GM23338 (cell line): Measurements from ENCODE around the gene SARNP. TPM values are rescaled to one million over a fixed set of nuclear protein-coding genes. Genes with fewer than 3 reads are reported as not detected.
A peak's percentile ranks its signal among the peaks of the same experiment; 100 is the strongest.

Experiments used
- ATAC-seq: fragments of 200-7000 bp; cut with Tn5 transposase; 3 replicates; pipeline ENCODE4 v1.9.1; 2020
- DNase-seq: peaks from one replicate; pipeline ENCODE4 v3.0.0-alpha.2; 2015; ENCODE audit warnings: low spot score
- H2AFZ ChIP-seq: fragments of 200-600 bp; sonication (generic); 2 replicates; pipeline ENCODE4 v1.8.0; 2016; ENCODE audit warnings: antibody characterized with exemption, mild to moderate bottlenecking, moderate library complexity
- H3F3A ChIP-seq: fragments of 200-600 bp; sonication (generic); replicated peaks from 2 replicates; pipeline ENCODE4 v1.8.0; 2017; ENCODE audit warnings: antibody characterized with exemption, mixed run types, low read depth
- H3K27ac ChIP-seq: fragments of 200-600 bp; sonication (generic); 2 replicates; pipeline ENCODE4 v1.6.1; 2016; ENCODE audit warnings: low read depth
- H3K27me3 ChIP-seq: fragments of 200-600 bp; sonication (generic); 2 replicates; pipeline ENCODE4 v1.8.0; 2016; ENCODE audit warnings: mild to moderate bottlenecking, mixed run types, moderate library complexity; ENCODE audit not compliant: insufficient read depth
- H3K36me3 ChIP-seq: fragments of 200-600 bp; sonication (generic); 2 replicates; pipeline ENCODE4 v1.8.0; 2016; ENCODE audit warnings: mild to moderate bottlenecking; ENCODE audit not compliant: insufficient read depth
- H3K4me1 ChIP-seq: fragments of 200-600 bp; sonication (generic); 2 replicates; pipeline ENCODE4 v1.8.0; 2016; ENCODE audit warnings: mild to moderate bottlenecking, moderate library complexity; ENCODE audit not compliant: insufficient read depth
- H3K4me2 ChIP-seq: fragments of 200-600 bp; sonication (generic); 2 replicates; pipeline ENCODE4 v1.7.1; 2017; ENCODE audit warnings: mixed run types
- H3K4me3 ChIP-seq: fragments of 200-600 bp; sonication (generic); 2 replicates; pipeline ENCODE4 v1.6.1; 2016; ENCODE audit warnings: mixed run types
- H3K79me2 ChIP-seq: fragments of 200-600 bp; sonication (generic); replicated peaks from 2 replicates; pipeline ENCODE4 v1.8.0; 2017; ENCODE audit warnings: mild to moderate bottlenecking; ENCODE audit not compliant: insufficient read depth
- H3K9me2 ChIP-seq: fragments of 200-600 bp; sonication (generic); 2 replicates; pipeline ENCODE4 v1.8.0; 2017; ENCODE audit not compliant: insufficient read depth
- H4K20me1 ChIP-seq: fragments of 200-600 bp; sonication (generic); replicated peaks from 2 replicates; pipeline ENCODE4 v1.8.0; 2017; ENCODE audit warnings: mild to moderate bottlenecking; ENCODE audit not compliant: insufficient read depth
- H3K27ac Mint-ChIP-seq: 2 replicates; pipeline ENCODE4 v1.8.0; 2020; ENCODE audit warnings: inconsistent platforms, mild to moderate bottlenecking, moderate library complexity, mixed read lengths
- H3K27me3 Mint-ChIP-seq: 3 replicates; pipeline ENCODE4 v1.8.0; 2022; ENCODE audit warnings: low read depth, mild to moderate bottlenecking, moderate library complexity, mixed read lengths, inconsistent platforms; ENCODE audit not compliant: insufficient read depth, poor library complexity
- H3K36me3 Mint-ChIP-seq: 3 replicates; pipeline ENCODE4 v1.8.0; 2021; ENCODE audit warnings: low read depth, mild to moderate bottlenecking, inconsistent platforms, moderate library complexity, mixed read lengths
- H3K4me1 Mint-ChIP-seq: 3 replicates; pipeline ENCODE4 v1.8.0; 2020; ENCODE audit warnings: mild to moderate bottlenecking, inconsistent platforms, mixed read lengths
- H3K4me3 Mint-ChIP-seq: 3 replicates; pipeline ENCODE4 v1.8.0; 2021; ENCODE audit warnings: moderate library complexity, mild to moderate bottlenecking, inconsistent platforms, mixed read lengths
- H3K9me3 Mint-ChIP-seq: 3 replicates; pipeline ENCODE4 v1.8.0; 2020; ENCODE audit warnings: moderate library complexity, mild to moderate bottlenecking, inconsistent platforms, mixed read lengths
- CREB1 ChIP-seq: fragments of 250-450 bp; sonication (Bioruptor Pico); IDR thresholded peaks from 2 replicates; pipeline ENCODE4 v1.5.0; 2020; ENCODE audit warnings: low read depth, mild to moderate bottlenecking, moderate library complexity
- CTCF ChIP-seq, 2 experiments: fragments of 200-600 bp in 1 of 2; sonication (generic) in 1 of 2; conservative IDR thresholded peaks; 2 replicates each; pipeline versions ENCODE4 v1.5.1 to v1.6.1; 2016 to 2017; ENCODE audit warnings: antibody characterized with exemption in 2 of 2, low read depth in 2 of 2, mild to moderate bottlenecking in 2 of 2, moderate library complexity in 1 of 2
- ETS1 ChIP-seq: IDR thresholded peaks from 2 replicates; pipeline ENCODE4 v1.6.1; 2016; ENCODE audit warnings: antibody characterized with exemption
- EZH2 ChIP-seq: fragments of 200-600 bp; sonication (generic); IDR thresholded peaks from one replicate; pipeline ENCODE4 v1.8.0; 2017; ENCODE audit warnings: antibody characterized with exemption, mild to moderate bottlenecking, low read depth; ENCODE audit not compliant: unreplicated experiment
- JUNB ChIP-seq: IDR thresholded peaks from one replicate; pipeline ENCODE4 v1.6.1; 2016; ENCODE audit warnings: antibody characterized with exemption; ENCODE audit not compliant: unreplicated experiment
- POLR2AphosphoS5 ChIP-seq: IDR thresholded peaks from 2 replicates; pipeline ENCODE4 v1.6.1; 2016; ENCODE audit warnings: antibody characterized with exemption, low read depth
- STAT1 ChIP-seq: IDR thresholded peaks from one replicate; pipeline ENCODE4 v1.6.1; 2016; ENCODE audit warnings: antibody characterized with exemption; ENCODE audit not compliant: unreplicated experiment
- ZNF114 ChIP-seq: fragments of 250-450 bp; sonication (Bioruptor Pico); IDR thresholded peaks from 2 replicates; pipeline ENCODE4 v1.5.0; 2020; ENCODE audit warnings: mild to moderate bottlenecking, moderate library complexity
- ZNF331 ChIP-seq: fragments of 250-450 bp; sonication (Bioruptor Pico); IDR thresholded peaks from 2 replicates; pipeline ENCODE4 v1.5.0; 2020; ENCODE audit warnings: low read depth, mild to moderate bottlenecking, moderate library complexity
- polyA plus RNA-seq: library from polyadenylated mRNA; unstranded; fragments of >200 nt; fragmentation: Nextera tagmentation; extraction: Ambion mirVana; gene quantifications from 2 replicates; pipeline ENCODE4 v1.2.1, GENCODE V29; 2016
- total RNA-seq: library from RNA; depleted of rRNA; stranded (reverse); fragments of >200 nt; shearing (Covaris generic); gene quantifications from 2 replicates; pipeline ENCODE4 v1.2.3, GENCODE V29; 2014
- TF ChIP-seq, protein P1 (sequence below): IDR thresholded peaks from one replicate; pipeline ENCODE4 v1.6.1; 2018; ENCODE audit warnings: antibody characterized with exemption; ENCODE audit not compliant: unreplicated experiment

Gene SARNP
- total and polyA plus RNA-seq, 2 experiments from 2014 or later, result 96.0 to 313 TPM

DNA sequence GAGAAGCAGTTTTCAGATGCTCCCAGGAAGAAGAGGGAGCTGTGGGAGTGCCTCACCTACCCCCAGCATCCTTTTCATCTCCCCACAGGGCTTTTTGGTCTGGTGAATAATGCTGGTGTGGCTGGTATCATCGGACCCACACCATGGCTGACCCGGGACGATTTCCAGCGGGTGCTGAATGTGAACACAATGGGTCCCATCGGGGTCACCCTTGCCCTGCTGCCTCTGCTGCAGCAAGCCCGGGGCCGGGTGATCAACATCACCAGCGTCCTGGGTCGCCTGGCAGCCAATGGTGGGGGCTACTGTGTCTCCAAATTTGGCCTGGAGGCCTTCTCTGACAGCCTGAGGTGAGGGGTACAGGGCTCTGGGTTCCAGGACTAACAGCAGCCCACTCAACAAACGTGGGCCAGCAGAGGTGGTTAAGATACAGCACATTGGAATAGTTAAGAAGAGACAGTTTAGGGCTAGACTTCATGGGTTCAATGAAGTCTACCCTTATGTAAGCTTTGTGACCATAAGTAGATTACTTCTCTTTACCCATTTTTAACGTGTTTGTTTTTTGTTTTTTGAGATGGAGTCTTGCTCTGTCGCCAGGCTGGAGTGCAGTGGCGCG, 95.8 kb downstream of the SARNP start:
- Histone ChIP-seq H4K20me1 (0 out of 2 replicates have a peak, but pooled peaks cover 6% of the 10 kb centered on the region), H3K36me3 (peaks cover 8% of the 10 kb centered on the region; the same call in 1 of the 2 replicates), H3K27ac (no peak overlapping the region), H3K79me2 (peaks cover 9% of the 10 kb centered on the region; the same call in 1 of the 2 replicates), H3F3A (peaks cover 8% of the 10 kb centered on the region; the same call in 1 of the 2 replicates), H2AFZ (no peak overlapping the region), H3K4me3 (no peak overlapping the region), H3K9me2 (no peaks in the 10 kb centered on the region), H3K4me1 (peaks cover 30% of the 10 kb centered on the region), H3K27me3 (no peaks in the 10 kb centered on the region), H3K4me2 (no peak overlapping the region)
- Mint-ChIP-seq H3K9me3 (no peaks in the 10 kb centered on the region), H3K4me3 (no peak overlapping the region), H3K27me3 (peaks cover 22% of the 10 kb centered on the region), H3K36me3 (peaks cover 33% of the 10 kb centered on the region), H3K4me1 (peaks cover 43% of the 10 kb centered on the region), H3K27ac (no peak overlapping the region)
- DNase-seq (no peak), ATAC-seq (no peak)
- TF ChIP-seq POLR2AphosphoS5, result peak; percentile 7; the same call in 1 of the 2 replicates
- TF ChIP-seq ZNF114 (CRISPR knock-in tag), result no peak
- TF ChIP-seq ETS1, result no peak

GRCh38 chr12:55720894-55721444, 96.6 kb downstream of the SARNP start:
- ATAC-seq (peak; percentile 54), DNase-seq (peak; percentile 71)
- H3K27me3 Mint-ChIP-seq, result peaks cover 25% of the 10 kb centered on the region
- H3K79me2 ChIP-seq, result peaks cover 10% of the 10 kb centered on the region; the same call in 1 of the 2 replicates
- H3K27ac Mint-ChIP-seq, result no peak overlapping the region
- H3K9me2 ChIP-seq, result no peaks in the 10 kb centered on the region
- H3K4me1 Mint-ChIP-seq, result peaks cover 40% of the 10 kb centered on the region
- peaks cover 11% of the 10 kb centered on the region; the same call in 1 of the 2 replicates for H3F3A ChIP-seq
- H3K4me1 ChIP-seq, result peaks cover 30% of the 10 kb centered on the region
- no peak overlapping the region for H3K27ac ChIP-seq
- H3K27me3 ChIP-seq, result no peaks in the 10 kb centered on the region
- H3K9me3 Mint-ChIP-seq, result peaks cover under 1% of the 10 kb centered on the region; the same call in 1 of the 3 replicates
- no peak overlapping the region for H2AFZ ChIP-seq
- H3K36me3 ChIP-seq, result peaks cover 8% of the 10 kb centered on the region; the same call in 1 of the 2 replicates
- 0 out of 2 replicates have a peak, but pooled peaks cover 6% of the 10 kb centered on the region for H4K20me1 ChIP-seq
- peaks cover 26% of the 10 kb centered on the region for H3K36me3 Mint-ChIP-seq
- H3K4me3 Mint-ChIP-seq, result no peak overlapping the region
- no peak overlapping the region for H3K4me3 ChIP-seq
- no peak overlapping the region for H3K4me2 ChIP-seq
- TF ChIP-seq, protein P1, sequence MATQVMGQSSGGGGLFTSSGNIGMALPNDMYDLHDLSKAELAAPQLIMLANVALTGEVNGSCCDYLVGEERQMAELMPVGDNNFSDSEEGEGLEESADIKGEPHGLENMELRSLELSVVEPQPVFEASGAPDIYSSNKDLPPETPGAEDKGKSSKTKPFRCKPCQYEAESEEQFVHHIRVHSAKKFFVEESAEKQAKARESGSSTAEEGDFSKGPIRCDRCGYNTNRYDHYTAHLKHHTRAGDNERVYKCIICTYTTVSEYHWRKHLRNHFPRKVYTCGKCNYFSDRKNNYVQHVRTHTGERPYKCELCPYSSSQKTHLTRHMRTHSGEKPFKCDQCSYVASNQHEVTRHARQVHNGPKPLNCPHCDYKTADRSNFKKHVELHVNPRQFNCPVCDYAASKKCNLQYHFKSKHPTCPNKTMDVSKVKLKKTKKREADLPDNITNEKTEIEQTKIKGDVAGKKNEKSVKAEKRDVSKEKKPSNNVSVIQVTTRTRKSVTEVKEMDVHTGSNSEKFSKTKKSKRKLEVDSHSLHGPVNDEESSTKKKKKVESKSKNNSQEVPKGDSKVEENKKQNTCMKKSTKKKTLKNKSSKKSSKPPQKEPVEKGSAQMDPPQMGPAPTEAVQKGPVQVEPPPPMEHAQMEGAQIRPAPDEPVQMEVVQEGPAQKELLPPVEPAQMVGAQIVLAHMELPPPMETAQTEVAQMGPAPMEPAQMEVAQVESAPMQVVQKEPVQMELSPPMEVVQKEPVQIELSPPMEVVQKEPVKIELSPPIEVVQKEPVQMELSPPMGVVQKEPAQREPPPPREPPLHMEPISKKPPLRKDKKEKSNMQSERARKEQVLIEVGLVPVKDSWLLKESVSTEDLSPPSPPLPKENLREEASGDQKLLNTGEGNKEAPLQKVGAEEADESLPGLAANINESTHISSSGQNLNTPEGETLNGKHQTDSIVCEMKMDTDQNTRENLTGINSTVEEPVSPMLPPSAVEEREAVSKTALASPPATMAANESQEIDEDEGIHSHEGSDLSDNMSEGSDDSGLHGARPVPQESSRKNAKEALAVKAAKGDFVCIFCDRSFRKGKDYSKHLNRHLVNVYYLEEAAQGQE, result no peak
- no peak for TF ChIP-seq JUNB
- TF ChIP-seq ETS1, result no peak
- no peak for TF ChIP-seq ZNF114 (CRISPR knock-in tag)
- TF ChIP-seq STAT1, result no peak
- TF ChIP-seq CREB1 (CRISPR knock-in tag), result no peak
- TF ChIP-seq CTCF (conservative IDR thresholded peaks at IDR 0.05; ENCODE audit: low read depth in 2 of 2), result peak; percentile 61 to 84
- TF ChIP-seq POLR2AphosphoS5, result peak; percentile 16; the same call in 1 of the 2 replicates
- no peak for TF ChIP-seq EZH2
- TF ChIP-seq ZNF331, result no peak
